Stimulated activated CD4-positive, alpha-beta T cell treated with anti-CD3 and anti-CD28 coated beads, Interleukin-15, amount 100 ng/mL, for 48 hours (primary cell): ENCODE data around the gene DHX34.
"Not testable (repeated sequence)": the region's sequence is repeated elsewhere in the genome, so short reads cannot be mapped to it uniquely, and the experiment has no call there.

Experiments
- DNase-seq, 2 donors: peaks; one replicate each; pipeline ENCODE4 v3.0.0-alpha.2; 2020; ENCODE audit warnings: low read depth in 2 of 2

Gene DHX34

GRCh38 chr19:47363758-47364531 lies 14.8 kb downstream of the DHX34 start:
- DNase-seq = no peak

- not testable (repeated sequence) for DNase-seq
Observed at GRCh38 chr19:47365455-47365854, 16.3 kb downstream of the DHX34 start.

DNA sequence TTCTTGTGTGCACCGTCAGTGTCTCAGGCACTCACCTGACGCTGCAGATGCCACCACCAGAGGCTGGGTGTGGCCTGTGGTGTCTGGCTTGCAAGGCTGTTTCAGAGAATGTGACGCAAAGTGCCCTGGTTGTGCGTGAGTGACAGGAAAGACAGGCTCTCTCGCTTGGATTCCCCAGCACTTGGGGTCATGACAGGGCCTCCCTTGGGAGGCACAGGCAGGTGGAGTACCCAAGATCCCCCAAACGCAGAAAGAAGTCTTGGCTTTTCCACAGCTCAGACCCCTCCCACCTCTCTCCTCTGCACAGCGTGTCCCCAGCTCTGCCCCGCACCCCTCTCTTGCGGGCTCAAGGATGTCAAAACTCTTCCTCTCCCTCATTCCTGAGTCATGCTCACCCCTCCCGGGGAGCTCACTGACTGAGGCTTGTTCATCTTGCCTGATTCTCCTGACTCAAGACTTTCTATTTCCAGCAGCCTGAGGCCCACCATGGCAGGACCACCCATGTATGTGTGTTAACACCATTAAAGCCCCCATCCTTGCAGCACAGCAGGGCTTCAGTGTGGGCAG lies 21.0 kb downstream of the DHX34 start:
- DNase-seq = no peak

DNA sequence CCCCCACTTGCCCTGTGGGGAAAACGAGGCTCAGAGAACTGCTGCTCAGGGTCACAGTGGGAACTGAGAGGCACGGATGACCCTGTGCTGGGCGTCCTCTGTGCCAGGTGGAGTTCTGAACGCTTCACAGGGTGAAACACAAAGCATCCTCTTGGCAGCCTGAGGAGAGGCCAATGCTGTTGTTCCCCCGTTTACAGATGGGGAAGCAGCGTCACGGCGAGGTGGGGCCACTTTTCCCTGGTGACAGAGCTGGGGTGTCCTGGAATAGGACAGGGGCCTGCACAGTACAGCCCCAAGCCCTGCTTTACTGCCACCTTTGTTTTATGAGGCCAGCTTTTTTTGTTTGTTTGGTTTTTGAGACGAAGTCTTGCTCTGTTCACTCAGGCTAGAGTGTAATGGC lies 22.1 kb downstream of the DHX34 start:
- no peak for DNase-seq

DNA sequence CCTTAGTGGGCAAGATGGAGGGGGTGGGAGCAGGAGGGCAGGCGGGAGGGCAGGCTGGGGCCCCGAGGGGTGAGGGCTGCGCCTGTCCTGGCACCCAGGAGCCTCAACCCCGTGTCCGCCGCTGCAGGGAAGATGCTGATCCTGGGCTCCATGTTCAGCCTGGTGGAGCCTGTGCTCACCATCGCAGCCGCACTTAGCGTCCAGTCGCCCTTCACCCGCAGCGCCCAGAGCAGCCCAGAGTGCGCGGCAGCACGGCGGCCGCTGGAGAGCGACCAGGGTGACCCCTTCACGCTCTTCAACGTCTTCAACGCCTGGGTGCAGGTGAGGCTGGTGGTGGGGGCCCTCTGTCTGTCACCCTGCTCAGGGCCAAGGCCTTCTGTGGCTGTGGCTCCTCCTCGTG lies 23.5 kb downstream of the DHX34 start:
- no peak for DNase-seq

GRCh38 chr19:47373246-47374240 lies 24.4 kb downstream of the DHX34 start:
- no peak for DNase-seq

DNA sequence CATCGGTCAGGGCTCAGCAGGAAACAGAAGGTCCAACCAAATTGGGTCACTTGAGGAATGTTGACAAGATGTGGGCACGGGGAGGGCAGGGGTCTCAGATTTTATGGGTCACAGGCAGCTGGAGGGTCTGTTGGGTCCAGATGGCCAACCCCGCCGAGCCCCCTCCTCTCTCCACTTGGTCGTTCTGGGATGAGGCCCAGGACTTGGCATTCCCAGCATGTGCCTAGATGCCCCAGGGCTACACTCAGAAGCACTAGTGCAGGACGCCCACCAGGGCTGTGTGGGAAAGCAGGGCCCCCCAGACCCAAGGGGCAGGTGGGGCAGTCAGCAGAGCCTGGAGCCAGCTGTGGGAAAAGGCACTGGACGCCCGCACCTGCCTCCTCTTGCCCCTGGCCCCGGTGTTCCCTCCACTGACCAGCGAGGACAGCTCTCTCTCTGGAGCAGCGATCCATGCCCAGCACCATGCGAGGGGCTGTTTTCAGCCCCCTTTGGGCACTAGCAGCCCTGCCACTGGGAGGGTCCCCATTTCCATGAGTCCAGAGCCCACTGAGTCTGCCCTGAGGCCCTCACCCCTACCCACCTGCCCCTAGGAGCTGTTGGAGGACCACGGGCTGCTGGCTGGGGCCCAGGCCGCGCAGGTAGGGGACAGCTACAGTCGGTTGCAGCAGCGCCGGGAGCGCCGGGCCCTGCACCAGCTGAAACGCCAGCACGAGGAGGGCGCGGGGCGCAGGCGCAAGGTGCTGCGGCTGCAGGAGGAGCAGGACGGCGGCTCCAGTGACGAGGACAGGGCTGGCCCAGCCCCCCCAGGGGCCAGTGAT lies 26.0 kb downstream of the DHX34 start:
- no peak for DNase-seq

DNA sequence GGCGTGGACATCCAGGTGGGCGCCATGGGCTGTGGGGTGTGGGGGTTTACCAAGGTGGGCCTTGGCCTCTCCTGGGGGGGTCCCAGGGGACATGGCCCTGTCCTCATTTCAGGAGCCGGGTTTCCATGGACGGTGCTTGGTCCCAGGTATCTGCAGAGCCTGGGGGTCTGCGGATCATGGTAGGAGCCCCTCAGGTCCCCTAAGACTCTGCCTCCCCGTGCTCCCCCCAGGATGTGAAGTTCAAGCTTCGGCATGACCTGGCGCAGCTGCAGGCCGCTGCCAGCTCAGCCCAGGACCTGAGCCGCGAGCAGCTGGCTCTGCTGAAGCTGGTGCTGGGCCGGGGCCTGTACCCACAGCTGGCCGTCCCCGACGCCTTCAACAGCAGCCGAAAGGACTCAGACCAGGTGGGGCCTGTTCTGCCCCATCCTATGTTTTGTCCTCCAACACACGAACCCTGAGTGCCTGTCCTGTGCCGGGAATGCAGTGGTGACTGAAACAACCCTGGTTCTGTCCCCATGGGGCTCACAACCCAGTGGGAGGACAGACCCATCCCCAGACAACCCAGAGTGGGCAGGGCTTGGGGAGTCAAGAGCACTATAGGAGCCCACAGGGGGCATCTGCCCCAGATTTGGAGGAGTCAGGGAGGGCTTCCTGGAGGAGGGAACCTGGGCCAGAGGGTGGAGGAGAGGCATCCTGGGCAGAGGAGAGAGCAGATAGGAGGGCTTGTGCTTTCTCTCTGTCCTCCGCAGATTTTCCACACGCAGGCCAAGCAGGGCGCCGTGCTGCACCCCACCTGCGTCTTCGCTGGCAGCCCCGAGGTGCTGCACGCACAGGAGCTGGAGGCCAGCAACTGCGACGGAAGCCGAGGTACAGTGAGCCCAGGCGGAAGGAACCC lies 26.8 kb downstream of the DHX34 start:
- no peak for DNase-seq

GRCh38 chr19:47376589-47377144 lies 27.6 kb downstream of the DHX34 start:
- no peak for DNase-seq

DNA sequence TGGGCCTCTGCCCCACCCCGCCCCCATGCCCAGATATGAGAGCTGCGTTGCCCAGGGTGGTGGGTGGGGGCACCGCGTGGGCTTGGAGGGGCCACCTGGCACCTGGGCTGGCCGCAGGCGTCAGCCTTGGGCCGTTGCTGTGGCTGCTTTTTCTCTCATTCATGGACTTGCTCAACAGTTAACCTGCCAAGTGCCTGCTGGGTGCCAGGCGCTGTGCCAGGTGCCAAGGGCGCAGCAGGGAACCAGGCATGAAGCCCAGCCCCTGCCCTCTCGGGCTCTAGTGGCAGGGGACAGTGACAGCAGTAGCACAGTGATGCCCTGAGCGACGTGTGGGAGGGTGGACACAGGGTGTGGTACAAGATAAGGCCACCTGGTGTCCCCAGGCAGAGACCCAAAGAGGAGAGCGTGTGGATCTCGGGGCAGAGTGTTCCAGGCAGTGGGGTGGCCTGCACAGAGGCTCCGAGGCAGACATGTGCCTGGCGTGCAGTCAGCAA lies 28.1 kb downstream of the DHX34 start:
- DNase-seq = no peak

- DNase-seq = no peak
Observed at GRCh38 chr19:47377801-47378200, 28.7 kb downstream of the DHX34 start.

DNA sequence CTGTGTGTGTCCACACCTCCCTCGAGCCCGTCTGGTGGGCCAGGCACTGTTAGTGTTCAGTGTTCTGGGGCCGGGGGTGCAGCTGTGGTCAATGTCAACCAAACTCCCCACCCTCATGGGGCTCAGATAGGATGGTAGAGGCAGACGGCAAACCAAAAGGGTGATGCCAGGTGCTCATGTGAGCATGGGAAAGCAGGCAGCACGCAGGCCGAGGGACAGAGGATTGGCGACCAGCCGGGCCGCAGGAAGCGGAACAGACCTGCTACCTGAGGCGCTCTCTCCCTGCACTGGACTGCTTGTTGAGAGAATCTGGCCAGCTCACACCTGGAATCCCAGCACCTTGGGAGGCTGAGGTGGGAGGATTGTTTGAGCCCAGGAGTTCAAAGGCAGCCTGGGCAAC lies 29.1 kb downstream of the DHX34 start:
- no peak for DNase-seq

DNA sequence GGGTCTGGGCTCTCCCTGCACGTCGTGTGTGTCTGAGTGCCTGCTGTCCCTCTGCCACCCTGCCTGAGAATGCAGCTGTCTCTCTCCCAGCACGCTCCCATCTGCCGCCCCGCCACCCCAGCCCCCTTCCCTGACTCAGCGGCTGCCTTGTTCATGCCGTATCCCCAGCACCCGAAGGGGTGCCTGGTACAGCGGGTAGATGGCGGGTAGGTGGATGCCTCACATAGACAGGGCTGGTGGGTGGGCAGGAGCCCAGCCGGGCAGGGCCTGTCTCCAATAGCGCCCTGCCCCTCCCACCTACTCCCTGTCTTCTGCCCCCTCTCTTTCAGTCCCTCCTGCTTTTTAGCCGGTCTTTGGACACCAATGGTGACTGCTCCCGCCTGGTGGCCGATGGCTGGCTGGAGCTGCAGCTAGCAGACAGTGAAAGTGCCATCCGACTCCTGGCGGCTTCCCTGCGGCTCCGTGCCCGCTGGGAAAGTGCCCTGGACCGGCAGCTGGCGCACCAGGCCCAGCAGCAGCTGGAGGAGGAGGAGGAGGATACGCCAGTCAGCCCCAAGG lies 30.3 kb downstream of the DHX34 start:
- DNase-seq = no peak

GRCh38 chr19:47380559-47380958 lies 31.4 kb downstream of the DHX34 start:
- DNase-seq = no peak

- no peak for DNase-seq
Observed at GRCh38 chr19:47381121-47381520, 32.0 kb downstream of the DHX34 start.

GRCh38 chr19:47381653-47382279 lies 32.7 kb downstream of the DHX34 start:
- no peak for DNase-seq

DNA sequence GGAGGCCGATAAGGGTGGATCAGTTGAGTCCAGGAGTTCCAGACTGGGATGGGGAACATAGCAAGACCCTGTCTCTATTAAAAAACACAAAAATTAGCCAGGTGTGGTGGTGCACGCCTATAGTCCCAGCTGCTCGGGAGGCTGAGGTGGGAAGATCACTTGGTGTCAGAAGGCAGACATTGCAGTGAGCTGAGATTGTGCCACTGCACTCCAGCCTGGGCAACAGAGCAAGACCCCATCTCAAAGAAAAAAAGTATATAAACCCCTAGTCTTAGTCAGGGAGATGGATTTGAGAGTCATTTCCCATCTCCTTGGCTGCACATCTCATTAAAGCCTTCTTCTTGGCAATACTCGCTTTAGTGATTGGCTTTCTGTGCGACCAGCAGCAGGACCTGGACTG lies 34.8 kb downstream of the DHX34 start:
- DNase-seq = not testable (repeated sequence)

DNA sequence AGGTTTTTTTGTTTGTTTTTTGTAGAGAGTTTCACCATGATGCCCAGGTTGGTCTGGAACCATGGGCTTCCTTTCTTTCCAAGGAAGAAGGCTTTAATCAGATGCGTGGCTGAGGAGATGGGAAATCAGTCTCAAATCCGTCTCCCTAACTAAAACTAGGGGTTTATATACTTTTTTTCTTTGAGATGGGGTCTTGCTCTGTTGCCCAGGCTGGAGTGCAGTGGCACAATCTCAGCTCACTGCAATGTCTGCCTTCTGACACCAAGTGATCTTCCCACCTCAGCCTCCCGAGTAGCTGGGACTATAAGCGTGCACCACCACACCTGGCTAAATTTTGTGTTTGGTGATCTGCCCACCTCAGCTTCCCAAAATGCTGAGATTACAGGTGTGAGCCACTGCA lies 35.4 kb downstream of the DHX34 start:
- not testable (repeated sequence) for DNase-seq

GRCh38 chr19:47386582-47386981 lies 37.5 kb downstream of the DHX34 start:
- not testable (repeated sequence) for DNase-seq
